ENCODE results near the gene KCNH2. TPM values are rescaled to one million over a fixed set of nuclear protein-coding genes. Genes with fewer than 3 reads are reported as not detected.
"Not testable (repeated sequence)": the region's sequence is repeated elsewhere in the genome, so short reads cannot be mapped to it uniquely, and the experiment has no call there.

KCNH2 gene
- total RNA-seq, 1 donor from 2014 or later: 0.99 TPM

DNA sequence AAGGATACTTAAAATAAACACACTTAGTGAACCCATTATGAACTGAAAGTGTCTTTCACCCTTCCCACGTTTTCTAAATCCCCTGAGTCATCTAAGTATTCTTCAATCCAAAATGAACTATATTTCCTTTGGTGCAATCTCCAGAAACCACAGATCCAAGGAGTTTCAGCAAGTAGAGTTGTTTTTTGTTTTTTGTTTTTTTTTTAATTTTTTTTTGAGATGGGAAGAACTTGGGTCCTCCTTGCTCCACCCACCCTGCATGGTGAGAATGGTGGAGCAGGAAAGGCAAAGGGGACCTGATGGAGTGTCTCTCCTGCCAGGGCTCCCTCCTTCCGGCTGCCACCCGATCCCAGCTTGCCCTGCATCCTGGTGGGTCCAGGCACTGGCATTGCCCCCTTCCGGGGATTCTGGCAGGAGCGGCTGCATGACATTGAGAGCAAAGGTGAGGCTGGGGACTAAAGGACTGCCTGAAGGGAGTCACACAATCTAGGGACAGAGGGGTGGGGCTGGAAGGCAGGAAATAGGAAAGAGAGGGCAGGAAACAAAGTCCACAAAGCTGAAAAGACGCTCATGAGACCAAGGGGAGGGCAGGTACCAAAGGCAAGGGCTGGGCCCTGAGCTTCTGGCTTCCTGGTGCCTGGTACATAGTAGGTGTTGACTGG, 34.0 kb upstream of the KCNH2 start:
- DNase-seq: no peak

DNA sequence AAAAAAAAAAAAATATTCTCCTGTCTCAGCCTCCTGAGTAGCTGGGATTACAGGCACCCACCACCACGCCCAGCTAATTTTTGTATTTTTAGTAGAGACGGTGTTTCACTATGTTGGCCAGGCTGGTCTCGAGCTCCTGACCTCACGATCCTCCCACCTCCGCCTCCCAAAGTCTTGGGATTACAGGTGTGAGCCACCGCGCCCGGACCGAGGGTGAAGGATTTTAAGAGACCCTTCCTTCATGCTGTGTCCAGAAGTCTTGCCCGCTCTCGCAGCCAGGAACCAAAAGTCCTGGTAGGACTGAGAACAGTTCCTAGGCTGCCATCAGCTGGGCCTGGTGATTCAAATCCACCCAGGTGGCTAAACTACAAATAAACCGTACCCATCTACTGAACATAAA, 33.5 kb upstream of the KCNH2 start:
- DNase-seq: not testable (repeated sequence)

DNA sequence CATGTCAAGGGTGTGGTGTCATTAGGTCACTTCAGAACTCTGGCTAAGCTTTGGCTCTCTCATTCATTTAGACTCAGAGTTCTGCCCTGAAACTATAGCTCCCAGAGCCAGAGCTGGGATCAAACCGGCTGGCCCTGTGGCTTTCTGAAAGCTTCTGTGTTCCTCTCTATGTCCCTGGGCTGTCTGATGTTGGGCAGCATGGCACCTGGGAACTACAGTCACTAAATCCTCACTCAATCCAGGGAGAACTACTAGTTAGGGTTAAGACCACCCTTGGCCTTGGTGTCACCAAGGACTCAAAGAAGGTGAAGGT, 32.9 kb upstream of the KCNH2 start:
- no peak for DNase-seq

DNA sequence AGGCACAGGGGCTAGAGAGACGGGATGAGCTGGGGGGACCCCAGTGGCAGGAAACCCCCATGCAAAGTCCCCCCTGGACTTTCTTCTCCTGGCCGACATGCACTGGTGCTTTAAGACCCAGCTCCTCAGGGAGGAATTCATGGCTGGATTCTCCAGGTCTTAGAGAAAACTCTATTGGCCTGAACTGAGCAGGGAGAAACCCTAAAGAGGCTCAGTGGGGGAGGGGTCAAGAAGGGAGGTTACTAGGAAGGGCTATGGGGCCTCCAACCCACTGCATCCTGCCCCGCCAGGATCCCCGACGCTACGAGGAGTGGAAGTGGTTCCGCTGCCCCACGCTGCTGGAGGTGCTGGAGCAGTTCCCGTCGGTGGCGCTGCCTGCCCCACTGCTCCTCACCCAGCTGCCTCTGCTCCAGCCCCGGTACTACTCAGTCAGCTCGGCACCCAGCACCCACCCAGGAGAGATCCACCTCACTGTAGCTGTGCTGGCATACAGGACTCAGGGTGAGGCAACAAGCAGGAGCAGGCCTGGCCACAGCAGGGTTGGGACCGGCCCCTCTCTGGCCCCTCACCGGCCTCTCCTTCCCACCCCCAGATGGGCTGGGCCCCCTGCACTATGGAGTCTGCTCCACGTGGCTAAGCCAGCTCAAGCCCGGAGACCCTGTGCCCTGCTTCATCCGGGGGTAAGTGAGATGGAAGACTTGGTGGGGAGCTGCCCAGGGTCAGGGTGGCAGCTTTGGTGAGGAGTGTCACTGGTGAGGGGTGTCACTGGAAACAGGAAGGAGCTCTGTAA, 32.4 kb upstream of the KCNH2 start:
- DNase-seq: no peak

DNA sequence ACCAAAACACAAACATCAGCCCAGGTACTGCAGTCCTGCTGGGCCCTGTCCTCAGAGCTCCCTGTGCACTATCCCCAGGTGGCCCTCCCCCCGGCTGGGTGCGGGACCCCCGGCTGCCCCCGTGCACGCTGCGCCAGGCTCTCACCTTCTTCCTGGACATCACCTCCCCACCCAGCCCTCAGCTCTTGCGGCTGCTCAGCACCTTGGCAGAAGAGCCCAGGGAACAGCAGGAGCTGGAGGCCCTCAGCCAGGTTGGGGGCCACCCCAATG, 31.9 kb upstream of the KCNH2 start:
- DNase-seq: no peak

DNA sequence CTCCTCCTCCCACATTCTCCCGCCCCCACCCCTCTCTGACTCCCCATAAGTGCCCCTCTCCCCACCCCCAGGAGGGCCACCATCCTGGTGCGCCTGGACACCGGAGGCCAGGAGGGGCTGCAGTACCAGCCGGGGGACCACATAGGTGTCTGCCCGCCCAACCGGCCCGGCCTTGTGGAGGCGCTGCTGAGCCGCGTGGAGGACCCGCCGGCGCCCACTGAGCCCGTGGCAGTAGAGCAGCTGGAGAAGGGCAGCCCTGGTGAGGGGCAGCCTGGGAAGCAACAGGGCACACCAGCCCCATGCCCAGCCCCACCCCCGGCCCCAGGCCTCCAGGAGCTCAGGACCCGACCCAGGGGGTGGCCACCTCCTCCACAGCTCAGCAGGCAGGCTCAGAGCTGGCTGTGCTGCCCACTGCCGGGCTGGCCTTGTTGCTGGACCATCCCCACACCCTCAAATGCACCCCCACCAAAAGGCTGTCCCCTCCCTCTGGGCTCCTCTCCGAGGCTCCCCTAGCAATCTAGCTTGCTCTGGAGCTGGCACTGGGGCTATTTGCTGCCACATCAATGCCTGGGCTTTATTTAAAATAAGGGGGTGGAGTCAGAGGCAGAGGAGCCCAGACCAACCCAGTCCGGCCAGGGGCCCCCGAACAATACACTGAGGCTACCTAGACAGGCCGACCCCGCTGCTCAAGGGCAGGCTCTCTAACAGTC, 31.4 kb upstream of the KCNH2 start:
- no peak for DNase-seq

DNA sequence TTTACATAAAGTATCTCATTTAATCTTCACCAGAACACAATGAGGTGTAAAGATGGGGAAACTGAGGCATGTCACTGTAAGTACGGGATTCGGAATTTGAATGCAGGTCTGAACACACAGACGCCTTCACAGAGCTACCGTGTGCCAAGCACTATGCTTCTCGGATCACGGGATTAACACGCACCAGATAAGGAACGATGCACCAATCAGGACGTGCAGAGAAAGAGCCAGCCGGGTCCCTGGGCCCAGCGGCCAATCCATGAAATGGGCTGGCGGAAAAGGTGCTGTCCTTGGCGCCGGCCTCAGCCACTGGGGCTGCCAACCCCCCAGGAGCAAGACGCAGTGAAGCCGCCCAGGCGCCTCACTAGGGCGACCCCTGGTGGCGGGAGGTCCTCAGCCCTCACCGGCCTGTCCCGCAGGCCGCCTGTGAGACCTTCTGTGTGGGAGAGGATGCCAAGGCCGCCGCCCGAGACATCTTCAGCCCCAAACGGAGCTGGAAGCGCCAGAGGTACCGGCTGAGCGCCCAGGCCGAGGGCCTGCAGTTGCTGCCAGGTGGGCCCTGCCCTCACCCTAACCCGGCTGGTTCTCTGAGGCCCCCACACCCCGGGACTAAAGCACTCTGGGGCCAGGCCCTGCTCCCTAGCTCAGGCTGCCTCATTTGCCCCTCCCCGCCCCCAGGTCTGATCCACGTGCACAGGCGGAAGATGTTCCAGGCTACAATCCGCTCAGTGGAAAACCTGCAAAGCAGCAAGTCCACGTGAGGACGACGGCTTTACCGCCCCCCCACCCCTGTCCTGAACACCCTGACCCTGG, 30.6 kb upstream of the KCNH2 start:
- DNase-seq: no peak

DNA sequence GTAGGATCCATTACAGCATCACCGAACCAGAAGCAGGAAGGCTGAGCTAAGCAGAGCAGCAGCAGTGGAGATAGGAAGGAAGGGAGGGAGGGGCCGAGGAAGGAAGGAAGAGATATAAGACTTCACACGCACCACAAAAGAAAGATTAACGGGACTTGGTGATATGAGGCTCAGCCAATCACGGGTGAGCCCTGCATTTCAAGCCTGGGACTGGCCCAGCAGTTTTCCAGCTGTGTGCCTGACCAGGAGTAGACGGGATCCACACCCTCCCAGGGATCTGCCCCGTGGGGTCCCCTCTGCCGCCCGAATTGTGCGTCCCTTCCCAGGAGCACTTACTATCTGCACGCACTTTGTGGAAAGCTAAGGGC, 30.0 kb upstream of the KCNH2 start:
- no peak for DNase-seq

DNA sequence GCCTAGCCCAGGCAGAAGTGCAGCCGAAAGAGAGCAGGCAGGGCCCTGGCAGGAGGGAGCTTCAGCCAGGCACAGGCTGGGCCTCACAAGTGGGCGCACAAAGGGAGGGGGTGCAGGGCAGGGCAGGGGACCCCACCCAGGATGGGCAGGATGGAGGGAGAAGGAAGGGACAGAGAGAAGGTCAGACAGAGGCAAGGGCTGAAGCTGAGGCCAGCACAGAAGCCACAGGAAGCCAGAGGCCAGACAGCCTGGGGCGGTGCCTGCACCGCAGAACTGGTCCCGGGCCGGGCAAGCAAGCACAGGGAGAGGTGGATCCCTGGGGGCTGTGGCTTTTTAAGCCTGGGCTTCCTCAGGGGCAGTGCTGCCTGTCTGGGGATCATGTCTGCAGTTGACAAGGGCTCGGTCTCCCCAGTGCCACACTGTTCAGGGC, 29.4 kb upstream of the KCNH2 start:
- DNase-seq: no peak

DNA sequence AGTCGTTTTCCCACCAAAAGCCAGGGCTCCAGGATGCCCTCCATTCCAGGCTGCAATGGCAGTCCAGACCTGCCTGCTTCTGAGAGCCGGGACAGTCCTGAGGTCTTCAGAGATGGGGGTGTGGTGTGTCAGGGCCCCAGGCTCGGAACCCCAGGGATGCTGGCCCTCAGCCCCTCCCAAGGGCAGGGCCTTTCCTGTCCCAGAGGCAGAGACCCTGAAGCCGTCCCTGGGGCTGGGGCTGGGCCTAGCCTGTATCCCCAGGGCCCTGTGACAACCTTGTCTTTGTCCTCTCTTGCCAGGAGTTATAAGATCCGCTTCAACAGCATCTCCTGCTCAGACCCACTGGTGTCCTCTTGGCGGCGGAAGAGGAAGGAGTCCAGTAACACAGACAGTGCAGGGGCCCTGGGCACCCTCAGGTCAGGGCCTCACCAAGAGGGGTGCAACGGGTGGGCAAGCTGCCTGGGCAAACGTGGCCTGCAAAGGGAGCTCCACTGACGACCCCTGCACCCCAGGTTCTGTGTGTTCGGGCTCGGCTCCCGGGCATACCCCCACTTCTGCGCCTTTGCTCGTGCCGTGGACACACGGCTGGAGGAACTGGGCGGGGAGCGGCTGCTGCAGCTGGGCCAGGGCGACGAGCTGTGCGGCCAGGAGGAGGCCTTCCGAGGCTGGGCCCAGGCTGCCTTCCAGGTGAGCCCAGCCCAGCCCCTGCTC, 28.6 kb upstream of the KCNH2 start:
- no peak for DNase-seq

DNA sequence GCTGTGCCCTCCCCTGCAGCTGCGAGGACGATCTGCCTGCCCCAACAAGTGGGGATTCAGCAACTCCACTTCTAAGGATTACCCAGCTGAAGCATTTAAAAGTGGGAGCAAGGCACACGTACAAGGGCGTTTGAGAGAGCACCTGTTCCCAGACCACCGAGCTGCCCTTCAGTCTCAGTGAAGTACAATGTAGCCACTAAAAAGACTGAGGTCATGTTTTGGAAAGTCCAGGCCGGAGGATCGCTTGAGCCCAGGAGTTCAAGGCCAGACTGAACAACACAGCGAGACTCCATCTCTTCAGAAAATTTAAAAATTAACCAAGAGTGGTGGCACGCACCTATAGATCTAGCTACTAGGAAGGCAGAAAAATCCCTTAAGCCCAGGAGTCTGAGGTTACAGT, 27.4 kb upstream of the KCNH2 start:
- DNase-seq: no peak

DNA sequence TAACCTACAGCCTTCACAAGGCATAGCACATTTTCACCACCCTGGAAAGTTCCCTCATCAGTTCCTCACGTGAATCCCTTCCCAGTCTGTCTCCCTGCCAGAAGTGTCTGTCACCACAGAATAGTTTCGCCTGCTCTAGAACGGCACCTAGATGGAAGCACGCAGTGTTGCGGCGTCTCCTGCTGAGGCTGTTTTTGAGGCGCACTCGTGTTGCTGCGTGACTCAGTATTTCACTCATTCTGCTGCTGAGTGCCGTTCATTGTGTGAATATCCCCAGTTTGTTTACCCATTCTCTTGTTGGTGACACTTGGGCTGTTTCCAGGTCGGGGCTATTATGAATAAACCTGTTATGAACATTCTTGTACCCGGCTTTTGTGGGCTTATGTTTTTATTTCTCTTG, 25.5 kb upstream of the KCNH2 start:
- no peak for DNase-seq

DNA sequence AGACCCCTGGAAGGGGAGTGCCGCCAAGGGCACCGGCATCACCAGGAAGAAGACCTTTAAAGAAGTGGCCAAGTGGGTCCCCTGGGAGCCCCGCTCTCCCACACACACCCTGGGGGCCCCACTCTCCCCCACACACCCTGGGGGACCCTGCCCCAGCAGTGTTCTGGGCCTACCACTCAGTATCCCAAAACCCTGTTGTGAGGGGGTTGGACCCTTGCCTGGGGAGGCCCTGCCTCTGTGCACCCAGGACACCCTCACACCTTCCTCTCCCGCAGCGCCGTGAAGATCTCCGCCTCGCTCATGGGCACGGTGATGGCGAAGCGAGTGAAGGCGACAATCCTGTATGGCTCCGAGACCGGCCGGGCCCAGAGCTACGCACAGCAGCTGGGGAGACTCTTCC, 23.4 kb upstream of the KCNH2 start:
- DNase-seq: no peak

DNA sequence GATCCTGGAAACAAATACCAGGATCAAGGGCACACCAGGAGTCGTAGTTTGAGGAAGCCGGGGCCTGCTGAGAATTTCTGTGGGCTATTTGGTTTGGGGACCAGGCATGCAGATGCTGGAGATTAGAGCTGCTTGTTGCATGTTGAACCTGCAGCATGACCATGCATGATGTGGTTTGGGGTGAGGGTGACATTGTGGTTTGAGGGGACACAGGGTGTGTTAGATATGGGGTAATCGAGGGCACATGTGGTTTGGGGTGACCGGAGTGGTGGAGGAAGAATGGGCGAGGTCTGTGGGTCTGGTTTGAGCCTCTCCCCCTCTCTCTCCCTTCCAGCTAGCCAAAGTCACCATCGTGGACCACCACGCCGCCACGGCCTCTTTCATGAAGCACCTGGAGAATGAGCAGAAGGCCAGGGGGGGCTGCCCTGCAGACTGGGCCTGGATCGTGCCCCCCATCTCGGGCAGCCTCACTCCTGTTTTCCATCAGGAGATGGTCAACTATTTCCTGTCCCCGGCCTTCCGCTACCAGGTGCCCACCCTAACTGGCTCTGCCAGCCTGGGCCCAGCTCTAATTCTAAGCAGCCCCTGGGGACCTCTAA, 22.9 kb upstream of the KCNH2 start:
- no peak for DNase-seq

DNA sequence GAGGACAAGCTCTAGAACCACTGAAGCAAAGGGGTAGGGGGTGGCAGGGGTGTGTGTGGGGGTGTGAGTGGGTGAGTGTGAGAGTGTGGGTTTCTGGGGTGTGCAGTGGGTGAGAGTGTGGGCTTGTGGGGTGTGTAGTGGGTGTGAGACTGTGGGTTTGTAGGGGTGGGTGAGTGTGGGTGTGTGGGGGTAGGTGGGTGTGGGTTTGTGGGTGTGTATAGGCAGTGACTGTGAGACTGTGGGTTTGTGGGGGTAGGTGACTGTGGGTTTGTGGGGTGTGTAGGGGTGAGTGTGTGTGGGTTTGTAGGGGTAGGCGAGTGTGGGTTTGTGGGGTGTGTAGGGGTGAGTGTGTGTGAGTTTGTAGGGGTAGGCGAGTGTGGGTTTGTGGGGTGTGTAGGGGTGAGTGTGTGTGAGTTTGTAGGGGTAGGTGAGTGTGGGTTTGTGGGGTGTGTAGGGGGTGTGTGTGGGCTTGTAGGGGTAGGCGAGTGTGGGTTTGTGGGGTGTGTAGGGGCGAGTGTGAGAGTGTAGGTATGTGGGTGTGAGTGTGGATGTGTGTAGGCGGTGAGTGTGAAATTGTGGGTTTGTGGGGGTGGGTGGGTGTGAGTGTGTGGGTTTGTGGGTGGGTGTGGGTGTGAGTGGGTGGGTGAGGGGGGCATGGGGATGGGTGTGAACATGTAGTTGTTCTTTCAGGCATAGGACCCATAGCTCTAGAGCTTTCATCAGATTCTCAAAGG, 21.5 kb upstream of the KCNH2 start:
- DNase-seq: no peak

DNA sequence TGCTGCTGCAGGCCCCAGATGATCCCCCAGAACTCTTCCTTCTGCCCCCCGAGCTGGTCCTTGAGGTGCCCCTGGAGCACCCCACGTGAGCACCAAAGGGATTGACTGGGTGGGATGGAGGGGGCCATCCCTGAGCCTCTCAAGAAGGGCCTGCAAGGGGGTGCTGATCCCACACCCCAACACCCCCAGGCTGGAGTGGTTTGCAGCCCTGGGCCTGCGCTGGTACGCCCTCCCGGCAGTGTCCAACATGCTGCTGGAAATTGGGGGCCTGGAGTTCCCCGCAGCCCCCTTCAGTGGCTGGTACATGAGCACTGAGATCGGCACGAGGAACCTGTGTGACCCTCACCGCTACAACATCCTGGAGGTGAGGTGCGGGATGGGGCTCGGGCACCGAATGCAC, 20.9 kb upstream of the KCNH2 start:
- DNase-seq: no peak

DNA sequence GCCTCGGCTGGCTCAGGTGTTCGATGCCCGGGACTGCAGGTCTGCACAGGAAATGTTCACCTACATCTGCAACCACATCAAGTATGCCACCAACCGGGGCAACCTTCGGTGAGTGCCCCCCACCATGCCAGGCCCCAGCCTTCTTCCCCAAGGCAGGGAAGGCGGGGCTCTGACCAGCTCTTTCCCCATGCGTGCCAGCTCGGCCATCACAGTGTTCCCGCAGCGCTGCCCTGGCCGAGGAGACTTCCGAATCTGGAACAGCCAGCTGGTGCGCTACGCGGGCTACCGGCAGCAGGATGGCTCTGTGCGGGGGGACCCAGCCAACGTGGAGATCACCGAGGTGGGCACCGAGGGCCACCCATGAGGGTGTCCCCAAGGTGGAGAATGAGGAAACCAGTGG, 20.2 kb upstream of the KCNH2 start:
- no peak for DNase-seq

DNA sequence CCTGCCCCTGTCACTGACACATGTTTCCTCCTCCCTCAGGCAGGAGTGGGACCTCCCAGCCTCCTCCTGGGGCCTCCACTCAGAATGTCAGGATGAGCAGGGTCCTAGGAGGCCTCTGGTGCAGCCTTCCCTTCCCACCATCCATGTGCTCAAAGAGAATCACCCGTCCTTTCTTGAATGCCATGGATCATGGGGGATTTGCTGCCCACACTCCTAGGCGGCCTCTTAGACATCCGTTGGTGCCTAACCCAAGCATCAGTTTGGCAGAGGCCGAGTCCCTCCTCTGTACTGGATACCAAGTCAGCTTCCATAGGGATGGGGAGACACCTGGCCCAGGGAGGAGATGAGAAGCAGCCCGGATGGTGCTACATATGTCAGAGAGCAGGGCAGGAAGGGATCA, 19.7 kb upstream of the KCNH2 start:
- DNase-seq: no peak

DNA sequence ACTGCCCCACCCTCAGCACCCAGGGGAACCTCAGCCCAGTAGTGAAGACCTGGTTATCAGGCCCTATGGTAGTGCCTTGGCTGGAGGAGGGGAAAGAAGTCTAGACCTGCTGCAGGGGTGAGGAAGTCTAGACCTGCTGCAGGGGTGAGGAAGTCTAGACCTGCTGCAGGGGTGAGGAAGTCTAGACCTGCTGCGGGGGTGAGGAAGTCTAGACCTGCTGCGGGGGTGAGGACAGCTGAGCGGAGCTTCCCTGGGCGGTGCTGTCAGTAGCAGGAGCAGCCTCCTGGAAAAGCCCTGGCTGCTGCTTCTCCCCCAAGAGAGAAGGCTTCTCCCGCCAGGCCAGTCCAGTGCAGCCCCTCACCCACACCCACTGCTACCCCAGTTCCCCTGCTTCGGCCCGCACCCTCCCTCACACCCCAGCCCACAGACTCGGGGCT, 19.0 kb upstream of the KCNH2 start:
- DNase-seq: no peak

DNA sequence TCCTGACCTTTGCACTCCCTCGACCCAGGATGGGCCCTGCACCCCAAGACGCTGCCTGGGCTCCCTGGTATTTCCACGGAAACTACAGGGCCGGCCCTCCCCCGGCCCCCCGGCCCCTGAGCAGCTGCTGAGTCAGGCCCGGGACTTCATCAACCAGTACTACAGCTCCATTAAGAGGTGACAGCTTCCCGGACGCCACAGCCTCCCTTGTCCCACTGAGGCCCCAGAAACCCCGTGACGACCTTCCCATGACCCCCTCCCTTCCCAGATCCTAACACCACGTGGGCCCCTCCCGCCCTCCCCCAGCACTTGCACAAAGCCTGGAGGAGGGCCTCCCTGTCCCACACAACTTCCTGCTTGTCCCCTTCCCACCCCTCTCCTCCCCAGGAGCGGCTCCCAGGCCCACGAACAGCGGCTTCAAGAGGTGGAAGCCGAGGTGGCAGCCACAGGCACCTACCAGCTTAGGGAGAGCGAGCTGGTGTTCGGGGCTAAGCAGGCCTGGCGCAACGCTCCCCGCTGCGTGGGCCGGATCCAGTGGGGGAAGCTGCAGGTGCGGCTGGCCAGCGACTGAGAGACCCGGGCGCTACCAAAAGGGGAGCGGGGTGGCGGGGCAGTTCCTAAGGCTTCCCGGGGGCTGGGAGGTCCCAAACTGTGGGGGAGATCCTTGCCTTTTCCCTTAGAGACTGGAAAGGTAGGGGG, 18.4 kb upstream of the KCNH2 start:
- DNase-seq: no peak
